Esophagus squamous epithelium (tissue), 5 donors: ENCODE measurements around the gene KDM6B. TPM values are rescaled to one million over a fixed set of nuclear protein-coding genes. Genes with fewer than 3 reads are reported as not detected.

Source experiments
- DNase-seq: peaks from one replicate; lab custom pipeline; 2025; lab: John Stamatoyannopoulos, UW
- H3K27ac ChIP-seq, 4 donors: fragments of 200-600 bp; sonication (generic); one replicate each; pipeline ENCODE4 v1.5.1; 2016 to 2019; ENCODE audit warnings: mild to moderate bottlenecking in 1 of 4
- H3K27me3 ChIP-seq, 4 donors: fragments of 200-600 bp; sonication (generic); 1 replicate in 3 of 4; 2 replicates in 1 of 4; pipeline versions ENCODE4 v1.5.1 to v1.6.0; 2017 to 2021; ENCODE audit warnings: antibody characterized with exemption in 1 of 4
- H3K36me3 ChIP-seq, 3 donors: fragments of 200-600 bp; sonication (generic); one replicate each; pipeline ENCODE4 v1.5.1; 2016 to 2019
- H3K4me1 ChIP-seq, 3 donors: fragments of 200-600 bp; sonication (generic); one replicate each; pipeline ENCODE4 v1.5.1; 2017 to 2019
- H3K4me3 ChIP-seq, 4 donors: fragments of 200-600 bp; sonication (generic); 1 replicate in 3 of 4; 2 replicates in 1 of 4; pipeline ENCODE4 v1.5.1; 2016 to 2019; ENCODE audit warnings: mild to moderate bottlenecking in 2 of 4, moderate library complexity in 1 of 4
- H3K9me3 ChIP-seq, 3 donors: fragments of 200-600 bp; sonication (generic); one replicate each; pipeline ENCODE4 v1.5.1; 2016 to 2019
- CTCF ChIP-seq, 6 experiments: fragments of 450-650 bp in 4 of 6; fragments of 200-600 bp in 2 of 6; sonication (generic) in 2 of 6; IDR thresholded peaks; one replicate each; pipeline ENCODE4 v1.5.1; 2016 to 2019; ENCODE audit warnings: antibody characterized with exemption in 6 of 6, mild to moderate bottlenecking in 4 of 6, moderate library complexity in 4 of 6
- POLR2A ChIP-seq, 4 donors: fragments of 450-650 bp; IDR thresholded peaks; one replicate each; pipeline ENCODE4 v1.6.1; 2017; ENCODE audit warnings: antibody characterized with exemption in 4 of 4, mild to moderate bottlenecking in 4 of 4, moderate library complexity in 3 of 4
- WGBS, 2 donors: methylation state at CpG; one replicate each; pipeline ENCODE4 v1.1.5; 2018; 5-methylcytosine and 5-hydroxymethylcytosine counted together
- intact Hi-C: fragments of 100-400 bp; cut with DNase I; formaldehyde crosslinking; loops from one replicate; pipeline ENCODE4 v1.15.0; 2022
- total RNA-seq, 4 donors: library from RNA; depleted of rRNA; stranded (reverse); fragments of >200 nt; gene quantifications; one replicate each; pipeline ENCODE4 v1.1.0, GENCODE V29; 2016
- donor health status: DM: yes; HTN: yes; CAD: no.

Gene KDM6B
- total RNA-seq, 4 donors from 2014 or later: 6.7 to 14.6 (median 7.5) TPM

GRCh38 chr17:7882068-7882467, 48.1 kb downstream of the KDM6B start:
- Histone ChIP-seq H3K9me3 (no peaks in the 10 kb centered on the region), H3K4me1 (peaks cover 26 to 61% (median 30%) of the 10 kb centered on the region in 3 donors), H3K4me3 (no peak overlapping the region), H3K36me3 (peaks cover 0 to 39% (median 0%) of the 10 kb centered on the region in 3 donors), H3K27me3 (no peaks in the 10 kb centered on the region), H3K27ac (peak overlapping the region in 2 of 4 donors; percentile 98 to 99)
- intact Hi-C loops: no loop called here
- TF ChIP-seq CTCF (IDR thresholded peaks at IDR 0.05) (no peak), POLR2A (IDR thresholded peaks at IDR 0.05) (no peak)
- no peak for DNase-seq
- WGBS, 2 donors: 57 to 67% methylated on average over 7 of the region's 7 CpGs

GRCh38 chr17:7882629-7883028, 48.6 kb downstream of the KDM6B start:
- Histone ChIP-seq H3K27ac (peak overlapping the region in 3 of 4 donors; percentile 38 to 99 (median 98)), H3K4me3 (no peak overlapping the region), H3K36me3 (peaks cover 0 to 39% (median 0%) of the 10 kb centered on the region in 3 donors), H3K4me1 (peaks cover 27 to 66% (median 35%) of the 10 kb centered on the region in 3 donors), H3K27me3 (no peaks in the 10 kb centered on the region), H3K9me3 (no peaks in the 10 kb centered on the region)
- DNase-seq: no peak
- TF ChIP-seq CTCF (IDR thresholded peaks at IDR 0.05): no peak
- no peak for TF ChIP-seq POLR2A (IDR thresholded peaks at IDR 0.05)
- intact Hi-C loops: no loop called here
- 77 to 80% methylated on average over 3 of the region's 3 CpGs for WGBS, 2 donors

Other genes with a start within 250 kb of the KDM6B start
- 100 to 1,000 TPM in 2 of 4 donors, 10 to 100 TPM in 2; 89.1 to 127 (median 103) TPM for gene SOX15, start 244.1 kb upstream of the KDM6B start, total RNA-seq
- 10 to 100 TPM; 17.2 to 24.0 (median 20.6) TPM for gene FXR2, start 219.3 kb upstream of the KDM6B start, total RNA-seq
- gene SAT2, start 206.4 kb upstream of the KDM6B start, total RNA-seq: 10 to 100 TPM; 20.5 to 55.9 (median 31.3) TPM
- gene SHBG, start 204.1 kb upstream of the KDM6B start, total RNA-seq: not detected
- gene ATP1B2, start 183.3 kb upstream of the KDM6B start, total RNA-seq: 1 to 10 TPM in 1 of 4 donors, under 1 TPM in 2, not detected in 1; 0.09 to 1.5 (median 0.21) TPM
- gene TP53, start 146.7 kb upstream of the KDM6B start, total RNA-seq: 10 to 100 TPM; 26.6 to 35.1 (median 33.9) TPM
- gene WRAP53, start 145.7 kb upstream of the KDM6B start, total RNA-seq: 1 to 10 TPM; 3.5 to 6.0 (median 3.8) TPM
- 1 to 10 TPM in 3 of 4 donors, under 1 TPM in 1; 0.70 to 2.7 (median 1.9) TPM for gene EFNB3, start 129.0 kb upstream of the KDM6B start, total RNA-seq
- gene DNAH2, start 116.5 kb upstream of the KDM6B start, total RNA-seq: under 1 TPM in 3 of 4 donors, not detected in 1; under 0.01 to 0.04 (median 0.03) TPM
- 1 to 10 TPM in 3 of 4 donors, not detected in 1; 1.5 to 3.8 (median 1.6) TPM for gene TMEM88, start 20.8 kb downstream of the KDM6B start, total RNA-seq
- gene NAA38, start 23.3 kb downstream of the KDM6B start, total RNA-seq: 10 to 100 TPM; 45.2 to 80.1 (median 74.8) TPM
- gene CYB5D1, start 23.8 kb downstream of the KDM6B start, total RNA-seq: 1 to 10 TPM; 3.8 to 9.3 (median 7.5) TPM
- 10 to 100 TPM; 57.7 to 93.5 (median 73.0) TPM for gene CHD3, start 54.6 kb downstream of the KDM6B start, total RNA-seq
- gene RNF227, start 82.1 kb downstream of the KDM6B start, total RNA-seq: 1 to 10 TPM in 3 of 4 donors, under 1 TPM in 1; 0.94 to 8.6 (median 5.7) TPM
- gene KCNAB3, start 95.6 kb downstream of the KDM6B start, total RNA-seq: 1 to 10 TPM in 1 of 4 donors, under 1 TPM in 1, not detected in 2; 0.95 to 1.1 TPM
- gene TRAPPC1, start 97.7 kb downstream of the KDM6B start, total RNA-seq: 10 to 100 TPM; 31.3 to 71.1 (median 40.3) TPM
- gene CNTROB, start 98.0 kb downstream of the KDM6B start, total RNA-seq: 10 to 100 TPM; 12.4 to 21.4 (median 13.5) TPM
- gene GUCY2D, start 168.4 kb downstream of the KDM6B start, total RNA-seq: not detected
- gene ALOX15B, start 204.8 kb downstream of the KDM6B start, total RNA-seq: 100 to 1,000 TPM in 1 of 4 donors, 10 to 100 TPM in 3; 24.0 to 104 (median 50.5) TPM